ENCODE results near the gene CACNA2D3.

DNA sequence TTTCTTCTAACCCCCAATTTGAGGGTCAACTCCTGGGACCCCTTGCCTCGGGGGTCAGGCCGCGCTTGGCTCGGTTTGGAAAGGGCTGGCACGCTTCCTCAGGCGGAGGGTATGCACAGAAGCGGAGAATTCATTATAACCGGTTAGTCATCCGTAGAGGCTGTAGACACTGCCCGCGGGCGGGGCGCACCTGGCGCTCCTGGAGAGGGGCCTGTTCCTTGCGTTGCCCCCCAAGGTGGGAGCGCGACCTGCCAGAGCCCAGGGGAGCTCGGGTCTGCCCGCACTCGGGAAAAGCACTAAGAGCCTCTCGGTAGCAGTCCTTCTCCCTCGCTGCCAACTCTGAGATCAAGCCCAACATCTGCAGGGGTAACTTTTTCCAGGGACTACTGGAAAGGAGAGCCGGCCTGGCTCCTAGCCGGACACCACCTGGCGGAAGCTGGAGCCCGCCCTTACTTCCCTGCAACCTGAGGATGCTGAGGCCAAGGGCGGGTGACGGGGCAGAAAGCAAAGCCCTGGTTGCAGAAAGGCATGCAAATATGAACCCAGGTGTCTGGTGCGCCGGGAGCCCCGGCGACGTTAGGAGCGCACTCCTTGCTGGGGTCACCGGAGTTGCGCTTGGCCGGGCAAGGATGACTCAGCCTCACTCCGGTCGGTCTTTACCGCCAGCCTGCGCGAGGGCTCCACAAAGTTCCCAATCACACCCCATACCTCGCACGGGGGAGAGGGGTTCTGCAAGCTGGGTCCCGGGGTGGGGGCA, 1.5 kb upstream of the CACNA2D3 start:
- TF ChIP-seq CTCF (IDR thresholded peaks at IDR 0.05; ENCODE audit: insufficient read depth, low read depth, low read length) (no peak), EZH2 (IDR thresholded peaks at IDR 0.05; ENCODE audit: insufficient read depth, low read length) (no peak)
